NCI-H446 treated with DMSO at 0.1 percent for 48 hours (cell line): ENCODE results near the gene BPIFB6.

Experiments used
- DNase-seq: peaks from one replicate; lab custom pipeline; 2025; lab: John Stamatoyannopoulos, UW

BPIFB6 gene

GRCh38 chr20:33063271-33063670 is 31.8 kb downstream of the BPIFB6 start:
- DNase-seq = no peak

GRCh38 chr20:33064572-33065287 is 33.3 kb downstream of the BPIFB6 start:
- DNase-seq = no peak

GRCh38 chr20:33065785-33066184 is 34.3 kb downstream of the BPIFB6 start:
- no peak for DNase-seq

- no peak for DNase-seq
Observed at GRCh38 chr20:33067806-33068205, 36.4 kb downstream of the BPIFB6 start.

GRCh38 chr20:33068251-33068939 is 36.9 kb downstream of the BPIFB6 start:
- no peak for DNase-seq

- DNase-seq = no peak
Observed at GRCh38 chr20:33069673-33070072, 38.2 kb downstream of the BPIFB6 start.

GRCh38 chr20:33070111-33071053 is 38.9 kb downstream of the BPIFB6 start:
- DNase-seq = no peak

GRCh38 chr20:33071198-33071597 is 39.8 kb downstream of the BPIFB6 start:
- DNase-seq = no peak

GRCh38 chr20:33072362-33072761 is 40.9 kb downstream of the BPIFB6 start:
- no peak for DNase-seq

- no peak for DNase-seq
Observed at GRCh38 chr20:33072813-33073212, 41.4 kb downstream of the BPIFB6 start.

GRCh38 chr20:33074675-33075074 is 43.2 kb downstream of the BPIFB6 start:
- DNase-seq = no peak

- DNase-seq = no peak
Observed at GRCh38 chr20:33075281-33075680, 43.8 kb downstream of the BPIFB6 start.

GRCh38 chr20:33076662-33077372 is 45.4 kb downstream of the BPIFB6 start:
- DNase-seq = no peak

- DNase-seq = no peak
Observed at GRCh38 chr20:33079259-33079658, 47.8 kb downstream of the BPIFB6 start, which contains the start of gene BPIFB4. Gene BPIFB4 (plus strand): TSS chr20:33079643. CDS start chr20:33081527, 1,884 bp downstream.

GRCh38 chr20:33081411-33082154 is 50.1 kb downstream of the BPIFB6 start:
- no peak for DNase-seq

- no peak for DNase-seq
Observed at GRCh38 chr20:33082546-33082945, 51.1 kb downstream of the BPIFB6 start.

GRCh38 chr20:33083544-33084340 is 52.3 kb downstream of the BPIFB6 start:
- DNase-seq = no peak

- DNase-seq = no peak
Observed at GRCh38 chr20:33084722-33085121, 53.3 kb downstream of the BPIFB6 start.

GRCh38 chr20:33086052-33086722 is 54.7 kb downstream of the BPIFB6 start:
- DNase-seq = no peak

- DNase-seq = no peak
Observed at GRCh38 chr20:33091147-33091546, 59.7 kb downstream of the BPIFB6 start.
